Stimulated activated CD4-positive, alpha-beta T cell treated with anti-CD3 and anti-CD28 coated beads, Interleukin-15, amount 100 ng/mL, for 1 hour (primary cell): ENCODE results near the gene PDGFRB.

Experiments used
- DNase-seq, 2 donors: peaks; one replicate each; pipeline ENCODE4 v3.0.0-alpha.2; 2020; ENCODE audit warnings: low read depth in 1 of 2, low spot score in 1 of 2

PDGFRB gene

DNA sequence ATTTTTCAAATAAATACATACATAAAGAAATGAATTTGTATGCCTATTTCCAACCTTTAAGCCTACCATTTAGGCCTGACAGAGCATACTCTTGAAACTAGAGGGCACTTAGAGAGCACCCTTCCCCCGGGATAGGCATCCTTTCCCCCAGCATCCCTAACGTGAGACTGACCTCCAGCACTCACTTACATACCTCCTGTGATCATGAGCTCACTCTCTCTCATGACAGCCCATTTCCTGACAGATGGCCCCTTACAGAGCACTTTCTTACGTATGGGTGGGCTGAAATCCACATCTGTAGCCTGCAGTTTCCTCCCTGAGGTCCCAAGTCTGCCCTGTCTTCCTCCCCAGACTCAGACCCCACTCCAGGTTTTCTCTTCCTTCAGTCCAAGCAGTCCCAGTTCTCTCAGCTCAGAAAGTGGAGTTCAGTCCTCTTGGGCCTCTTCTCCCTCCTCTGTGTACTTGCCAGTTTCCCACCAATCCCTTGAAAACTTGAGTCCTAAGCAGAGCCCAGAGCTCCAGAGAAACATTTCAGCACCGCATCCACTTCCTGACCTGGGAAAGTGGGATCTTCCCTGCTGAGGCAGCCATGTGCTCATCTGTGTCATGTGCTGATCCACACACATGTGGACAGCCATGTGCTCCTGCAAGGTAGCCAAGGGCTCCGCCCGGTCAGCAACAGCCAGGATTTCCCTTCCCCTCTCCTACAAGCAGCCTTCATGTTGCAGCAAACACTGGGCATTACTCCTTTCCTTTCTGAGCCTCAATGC, 8.8 kb upstream of the PDGFRB start:
- DNase-seq = no peak

DNA sequence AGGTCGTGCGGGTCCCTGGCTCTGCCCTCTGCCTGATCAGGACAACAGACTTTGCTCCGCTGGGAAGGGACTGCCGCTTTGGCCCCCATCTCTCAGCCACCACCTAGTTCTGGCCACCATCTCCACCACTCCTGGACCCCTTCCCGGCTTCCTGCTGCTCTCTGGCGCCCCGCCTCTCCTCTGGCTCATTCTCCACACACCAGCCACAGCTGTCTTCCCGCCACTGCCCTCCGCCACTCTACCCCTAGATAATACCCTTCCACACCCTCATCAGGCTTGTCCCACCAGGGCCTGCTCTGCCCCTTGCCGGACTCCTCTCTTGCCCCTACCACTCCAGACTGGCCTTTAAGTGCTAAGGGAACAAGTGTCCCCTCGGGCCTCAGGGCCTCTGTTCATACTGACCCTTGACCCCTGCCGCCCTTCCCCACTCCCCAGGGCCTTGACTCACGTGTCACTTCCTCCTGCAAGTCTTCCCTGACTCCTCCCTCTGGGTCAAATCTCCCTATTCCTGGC, 8.0 kb upstream of the PDGFRB start:
- no peak for DNase-seq

DNA sequence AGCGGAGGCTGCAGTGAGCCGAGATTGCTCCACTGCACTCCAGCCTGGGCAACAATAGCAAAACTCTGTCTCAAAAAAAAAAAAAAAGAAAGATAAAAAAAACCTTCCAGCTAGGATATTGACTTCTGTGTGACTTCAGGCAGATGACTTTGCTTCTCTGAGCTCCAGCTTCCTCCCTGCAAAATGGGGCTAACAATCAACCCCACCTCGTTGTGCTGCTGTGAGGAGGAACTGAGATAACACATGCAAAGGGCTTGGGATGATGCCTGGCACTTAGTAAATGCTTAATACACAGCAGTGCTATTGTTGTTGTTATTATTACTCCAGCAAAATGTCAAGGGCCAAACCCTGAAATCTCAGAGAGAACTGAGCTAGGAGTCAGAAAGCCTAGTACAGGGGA, 7.4 kb upstream of the PDGFRB start:
- DNase-seq = no peak

- DNase-seq = no peak
These were observed 6.5 kb upstream of the PDGFRB start for GRCh38 chr5:150162142-150162513.

DNA sequence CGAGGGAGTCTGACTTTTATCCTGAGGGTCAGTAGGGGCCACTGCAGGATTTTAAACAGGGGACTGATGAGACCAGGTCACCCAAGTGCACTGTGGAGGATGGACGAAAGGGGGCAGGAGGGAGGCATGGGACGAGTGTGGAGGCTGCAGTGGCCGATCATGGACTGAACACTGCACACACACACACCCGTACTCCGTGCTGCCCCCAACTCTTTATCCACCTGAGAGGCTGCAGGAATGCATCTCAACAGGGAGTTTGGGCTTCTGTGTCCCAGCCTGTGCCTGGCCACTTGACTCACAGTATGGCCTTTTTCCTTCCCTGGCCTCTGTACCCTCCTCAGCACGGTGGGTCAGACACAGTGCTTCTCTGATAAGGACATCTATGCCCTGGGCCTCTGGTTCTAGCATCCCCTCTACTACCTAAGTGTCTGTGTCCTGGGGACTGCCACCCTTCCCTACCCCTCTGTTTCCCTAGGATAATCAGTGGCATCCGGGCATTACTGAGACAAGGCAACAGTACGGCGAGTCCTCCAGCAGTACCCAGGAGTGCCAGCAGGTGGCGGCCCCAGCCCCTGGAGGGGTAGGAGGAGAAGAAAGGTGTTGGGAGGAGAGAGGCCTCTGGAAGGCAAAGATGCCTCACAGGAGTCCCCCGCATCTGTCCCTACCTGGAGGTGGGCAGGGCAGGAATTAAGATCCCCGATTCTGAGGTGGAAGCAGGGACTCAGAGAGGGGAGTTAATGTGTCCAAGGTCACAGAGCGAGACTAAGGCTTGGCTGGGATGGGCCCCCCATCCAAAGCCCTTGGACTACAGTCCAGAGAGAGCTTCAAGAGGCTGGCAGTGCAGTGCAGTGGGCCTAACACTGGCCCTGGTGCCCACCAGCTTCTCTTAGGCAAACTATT, 5.8 kb upstream of the PDGFRB start:
- DNase-seq = peak; percentile 46 to 71

DNA sequence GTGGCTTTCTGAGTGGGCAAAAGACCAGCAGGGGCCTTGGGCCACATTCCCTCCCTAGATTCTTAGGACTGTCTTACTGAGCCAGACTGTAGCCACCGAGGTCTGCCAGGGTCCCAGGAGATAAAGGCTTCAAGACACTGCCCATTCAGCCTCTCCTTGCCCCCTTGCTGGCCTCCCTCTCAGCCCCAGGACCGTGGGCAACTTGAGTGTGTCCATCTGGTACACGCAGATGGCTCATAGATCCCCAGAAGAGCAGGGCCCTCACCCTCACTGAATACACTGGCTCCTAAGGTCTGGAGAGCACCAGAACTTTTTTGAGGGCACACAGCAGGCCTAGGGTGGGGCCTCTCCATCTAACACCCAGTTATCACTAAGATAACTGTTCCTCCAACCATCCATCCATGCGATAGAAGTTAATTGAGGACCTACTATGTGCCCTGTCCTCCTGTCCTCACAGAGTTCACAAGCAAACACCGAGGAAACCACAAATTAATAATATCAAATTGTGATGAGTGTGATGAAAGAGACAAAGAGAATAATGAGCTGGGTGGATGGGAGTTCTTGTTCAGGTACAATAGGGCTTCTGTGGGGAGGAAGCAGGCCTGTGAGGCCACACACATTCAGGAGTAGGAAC, 4.9 kb upstream of the PDGFRB start:
- DNase-seq = no peak

- no peak for DNase-seq
These were observed 4.1 kb upstream of the PDGFRB start for GRCh38 chr5:150159741-150160179.

DNA sequence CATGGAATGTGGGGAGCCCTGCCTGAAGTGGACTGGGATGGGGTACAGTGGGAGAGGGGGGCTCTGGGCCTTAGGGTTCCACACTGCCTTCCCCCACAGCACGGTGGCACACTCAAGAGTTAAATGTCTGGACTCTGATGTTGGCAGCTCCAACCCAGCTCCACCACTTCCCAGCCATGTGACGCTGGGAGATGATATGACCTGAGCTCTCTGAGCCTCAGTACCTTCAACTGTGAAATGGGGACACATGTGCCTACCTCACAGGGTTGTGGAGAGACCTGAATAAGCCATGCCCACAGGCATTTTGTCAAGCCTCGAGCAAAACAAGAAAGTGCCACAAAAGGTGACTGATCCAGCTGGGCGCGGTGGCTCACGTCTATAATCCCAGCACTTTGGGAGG, 3.4 kb upstream of the PDGFRB start:
- DNase-seq = no peak

DNA sequence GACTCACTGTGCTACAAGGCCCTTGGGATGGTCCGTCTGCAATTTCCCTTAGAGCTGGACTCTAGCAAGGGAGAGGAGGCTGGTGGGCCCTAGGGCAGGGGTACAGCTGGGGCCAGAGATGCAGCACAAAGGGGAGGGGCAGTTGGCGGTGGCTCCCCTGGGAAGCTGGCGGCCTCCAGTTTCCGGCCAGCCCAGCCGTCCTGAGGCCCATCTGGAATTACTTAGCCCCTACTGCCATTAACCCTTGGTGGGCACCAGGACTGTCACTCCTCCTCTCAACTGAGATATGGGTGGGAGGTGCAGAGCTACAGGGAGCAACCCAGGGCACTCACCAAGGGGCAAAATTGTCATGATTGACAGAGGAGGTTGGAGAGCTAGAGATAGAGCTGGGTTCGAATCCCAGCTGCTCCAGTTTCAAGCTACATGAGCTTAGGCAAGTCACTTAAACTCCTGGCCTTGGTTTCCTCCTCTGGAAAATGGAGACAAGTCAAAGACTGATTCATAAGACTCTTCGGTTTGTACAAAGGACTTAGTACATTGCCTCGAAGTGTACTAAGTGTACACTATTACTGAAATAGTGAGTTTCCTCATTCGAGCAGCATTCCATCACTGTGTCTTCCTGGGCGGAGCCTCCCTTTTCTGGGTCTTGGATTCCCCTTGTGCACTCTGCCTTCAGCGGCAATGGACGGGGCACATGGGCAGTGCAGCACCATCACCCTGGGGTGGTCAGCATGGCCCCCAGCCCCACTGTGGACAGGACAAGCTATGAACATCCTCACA, 2.7 kb upstream of the PDGFRB start:
- no peak for DNase-seq

DNA sequence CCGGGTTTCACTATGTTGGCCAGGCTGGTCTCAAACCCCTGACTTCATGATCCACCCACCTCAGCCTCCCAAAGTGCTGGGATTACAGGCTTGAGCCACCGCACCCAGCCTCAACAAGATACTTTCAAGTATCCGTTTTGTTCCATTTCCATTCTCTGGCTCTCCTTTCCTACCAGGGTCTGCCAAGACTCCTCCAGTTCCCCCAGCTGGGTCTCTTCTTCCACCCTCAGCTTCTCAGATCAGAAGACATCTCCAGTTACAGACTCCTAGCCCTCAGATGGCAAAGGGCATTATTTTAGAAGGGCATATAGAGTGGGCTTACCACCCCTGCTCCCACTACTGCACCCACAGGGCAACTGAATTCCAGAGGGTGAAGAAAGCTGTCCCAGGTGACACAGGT, 1.5 kb upstream of the PDGFRB start:
- DNase-seq = no peak

GRCh38 chr5:150156540-150156939, 895 bp upstream of the PDGFRB start:
- DNase-seq = no peak

- DNase-seq = no peak
These were observed 353 bp upstream of the PDGFRB start for GRCh38 chr5:150156027-150156368.

- no peak for DNase-seq
These were observed 972 bp downstream of the PDGFRB start for GRCh38 chr5:150154618-150155128.

- DNase-seq = no peak
These were observed 1.6 kb downstream of the PDGFRB start for GRCh38 chr5:150153957-150154617.

DNA sequence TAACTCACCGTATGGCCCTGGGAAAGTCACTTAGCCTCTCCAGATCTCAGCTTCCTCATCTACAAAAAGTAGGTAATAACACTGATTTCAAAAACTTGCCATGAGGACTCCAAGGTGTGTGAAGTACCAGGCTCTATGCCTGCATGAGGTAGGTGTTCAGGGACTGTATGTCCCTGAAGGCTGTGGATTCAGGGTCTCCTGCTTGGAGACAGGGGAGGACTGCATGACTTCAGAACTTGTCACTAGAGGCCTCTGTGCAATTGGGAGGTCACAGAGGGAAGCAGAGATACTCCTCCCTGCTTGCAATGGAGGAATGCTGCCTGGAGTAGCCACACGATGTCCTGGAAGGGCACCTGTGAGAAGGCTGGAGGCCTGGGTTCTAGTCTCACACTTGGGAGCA, 2.2 kb downstream of the PDGFRB start:
- DNase-seq = no peak

- no peak for DNase-seq
These were observed 2.8 kb downstream of the PDGFRB start for GRCh38 chr5:150152636-150153462.

- DNase-seq = no peak
These were observed 6.0 kb downstream of the PDGFRB start for GRCh38 chr5:150149618-150150017.

DNA sequence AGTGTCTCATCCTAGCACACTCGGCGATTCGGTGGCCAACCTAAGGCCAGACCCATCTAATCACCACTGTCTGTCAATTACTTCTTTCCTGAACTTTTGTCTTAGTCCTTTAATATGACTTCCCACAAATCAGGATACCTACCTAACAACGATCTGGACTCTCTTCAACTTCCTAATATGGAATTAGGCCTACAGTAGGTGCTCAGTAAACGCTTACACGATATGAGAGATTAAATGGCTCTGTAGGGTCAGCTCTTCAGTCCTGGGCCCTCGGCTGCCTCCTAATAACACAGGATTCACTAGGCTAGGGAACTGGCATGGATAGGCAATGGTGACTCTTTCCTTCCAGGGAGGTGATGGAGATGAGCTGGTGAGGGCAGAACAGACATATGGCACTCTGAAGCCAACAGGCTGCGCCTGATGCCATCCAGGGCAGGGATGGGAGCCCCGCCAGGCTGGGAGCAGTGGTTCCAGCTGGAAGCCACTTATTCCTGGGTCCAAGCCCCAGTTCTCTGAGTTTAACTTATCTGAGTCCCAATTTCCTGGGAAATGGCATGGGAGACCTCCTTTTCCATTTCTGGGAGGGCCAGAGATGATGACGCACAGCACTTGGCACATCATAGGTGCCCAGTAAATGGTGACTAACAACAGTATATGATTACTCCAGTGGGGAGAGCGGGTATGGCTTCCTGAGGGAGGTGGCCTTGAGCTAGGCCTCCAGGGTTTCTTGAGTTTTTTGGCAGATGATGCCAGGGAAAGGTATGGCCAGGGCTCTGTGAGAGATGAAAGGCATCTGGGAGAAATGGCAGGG, 7.3 kb downstream of the PDGFRB start:
- no peak for DNase-seq

- DNase-seq = no peak
These were observed 8.0 kb downstream of the PDGFRB start for GRCh38 chr5:150147670-150148069.
